GM12878 (cell line): ENCODE results near the gene PNMA8B.

ENCODE experiments used
- BHLHE40 ChIP-seq, 2 experiments: fragments of 450-650 bp in 1 of 2; IDR thresholded peaks; 2 replicates each; pipeline ENCODE4 v1.6.1; 2011 to 2017; ENCODE audit warnings: low read depth in 2 of 2, borderline replicate concordance in 1 of 2, improper control_type of control experiment in 1 of 2, low read length in 1 of 2, mild to moderate bottlenecking in 1 of 2
- CEBPB ChIP-seq, 2 experiments: fragments of 150-350 bp in 1 of 2; IDR thresholded peaks; 2 replicates each; pipeline ENCODE4 v1.6.1; 2012 to 2014; ENCODE audit warnings: low read depth in 2 of 2, low read length in 2 of 2, borderline replicate concordance in 1 of 2, inconsistent platforms in 1 of 2
- EZH2 ChIP-seq: IDR thresholded peaks from 2 replicates; pipeline ENCODE4 v1.6.1; 2012; ENCODE audit warnings: low read depth, mild to moderate bottlenecking, control low read depth, inconsistent platforms, low read length, borderline replicate concordance; ENCODE audit not compliant: control insufficient read depth
- JUND ChIP-seq: IDR thresholded peaks from 2 replicates; pipeline ENCODE4 v1.6.1; 2012; ENCODE audit warnings: low read depth, mild to moderate bottlenecking, low read length, improper control_type of control experiment, moderate library complexity
- KAT2A ChIP-seq: conservative IDR thresholded peaks from 2 replicates; pipeline ENCODE4 v1.6.1; 2011; ENCODE audit warnings: low read depth, low read length; ENCODE audit not compliant: control insufficient read depth
- MEF2B ChIP-seq: fragments of 450-650 bp; IDR thresholded peaks from 2 replicates; pipeline ENCODE4 v1.6.1; 2018; ENCODE audit warnings: mild to moderate bottlenecking, moderate library complexity; ENCODE audit not compliant: partially characterized antibody, poor library complexity, severe bottlenecking
- POLR2A ChIP-seq: IDR thresholded peaks from 2 replicates; pipeline ENCODE4 v1.6.1; 2011; ENCODE audit warnings: low read depth, mild to moderate bottlenecking, low read length
- POLR2AphosphoS2 ChIP-seq: IDR thresholded peaks from 2 replicates; pipeline ENCODE4 v1.6.1; 2011; ENCODE audit warnings: low read depth, mild to moderate bottlenecking, low read length, improper control_type of control experiment, moderate library complexity
- TF ChIP-seq, protein P1 (sequence below), 3 experiments: IDR thresholded peaks in 2 of 3; conservative IDR thresholded peaks in 1 of 3; 2 replicates each; pipeline ENCODE4 v1.5.1; 2011; ENCODE audit warnings: low read depth in 3 of 3, low read length in 3 of 3, mild to moderate bottlenecking in 3 of 3, control low read depth in 2 of 3, moderate library complexity in 2 of 3, inconsistent platforms in 1 of 3, mixed read lengths in 1 of 3; ENCODE audit not compliant: control insufficient read depth in 2 of 3, insufficient read depth in 1 of 3; ENCODE audit errors: extremely low read depth in 1 of 3

DNA sequence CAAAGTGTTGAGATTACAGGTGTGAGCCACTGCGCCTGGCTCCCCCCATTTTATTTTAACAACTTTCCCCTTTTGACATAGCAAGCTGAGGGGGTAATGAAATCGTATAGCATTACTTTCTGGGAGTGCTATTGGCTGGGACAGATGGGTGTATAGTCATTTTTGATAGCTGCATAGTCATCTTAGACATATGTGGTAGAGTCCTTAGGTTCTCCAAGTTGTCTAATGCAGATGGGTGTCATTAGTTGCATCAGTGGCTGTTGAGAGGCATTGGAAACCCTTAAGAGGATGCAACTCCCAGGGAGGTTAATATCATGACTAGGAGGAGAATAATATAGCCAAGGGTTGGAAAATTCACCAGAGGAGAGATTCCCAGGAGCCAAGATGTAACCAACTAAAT, 28.6 kb upstream of the PNMA8B start:
- TF ChIP-seq, protein P1, sequence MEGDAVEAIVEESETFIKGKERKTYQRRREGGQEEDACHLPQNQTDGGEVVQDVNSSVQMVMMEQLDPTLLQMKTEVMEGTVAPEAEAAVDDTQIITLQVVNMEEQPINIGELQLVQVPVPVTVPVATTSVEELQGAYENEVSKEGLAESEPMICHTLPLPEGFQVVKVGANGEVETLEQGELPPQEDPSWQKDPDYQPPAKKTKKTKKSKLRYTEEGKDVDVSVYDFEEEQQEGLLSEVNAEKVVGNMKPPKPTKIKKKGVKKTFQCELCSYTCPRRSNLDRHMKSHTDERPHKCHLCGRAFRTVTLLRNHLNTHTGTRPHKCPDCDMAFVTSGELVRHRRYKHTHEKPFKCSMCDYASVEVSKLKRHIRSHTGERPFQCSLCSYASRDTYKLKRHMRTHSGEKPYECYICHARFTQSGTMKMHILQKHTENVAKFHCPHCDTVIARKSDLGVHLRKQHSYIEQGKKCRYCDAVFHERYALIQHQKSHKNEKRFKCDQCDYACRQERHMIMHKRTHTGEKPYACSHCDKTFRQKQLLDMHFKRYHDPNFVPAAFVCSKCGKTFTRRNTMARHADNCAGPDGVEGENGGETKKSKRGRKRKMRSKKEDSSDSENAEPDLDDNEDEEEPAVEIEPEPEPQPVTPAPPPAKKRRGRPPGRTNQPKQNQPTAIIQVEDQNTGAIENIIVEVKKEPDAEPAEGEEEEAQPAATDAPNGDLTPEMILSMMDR (IDR thresholded peaks at IDR 0.05 in 2 of 3, conservative IDR thresholded peaks at IDR 0.05 in 1 of 3; ENCODE audit: control insufficient read depth in 2 of 3, extremely low read depth in 1 of 3, insufficient read depth in 1 of 3, low read depth in 3 of 3, low read length in 3 of 3) = no peak
- no peak for TF ChIP-seq POLR2A
- no peak for TF ChIP-seq KAT2A
- no peak for TF ChIP-seq EZH2
- no peak for TF ChIP-seq MEF2B
- no peak for TF ChIP-seq BHLHE40 (IDR thresholded peaks at IDR 0.05; ENCODE audit: borderline replicate concordance in 1 of 2, low read depth in 2 of 2, low read length in 1 of 2)
- no peak for TF ChIP-seq POLR2AphosphoS2
- TF ChIP-seq CEBPB (IDR thresholded peaks at IDR 0.05; ENCODE audit: borderline replicate concordance in 1 of 2, low read depth in 2 of 2, low read length in 2 of 2) = no peak
- no peak for TF ChIP-seq JUND
